ENCODE results near the gene PHKB. TPM values are rescaled to one million over a fixed set of nuclear protein-coding genes. Genes with fewer than 3 reads are reported as not detected.

The PHKB gene
- total RNA-seq, 1 experiment from 2014 or later = 38.8 TPM

- no peak overlapping the region for H3K56ac ChIP-seq (ENCODE audit: insufficient read length, low read depth, low read length)
- no peak overlapping the region for H2AFZ ChIP-seq (ENCODE audit: low read length)
- H3K4me1 ChIP-seq (ENCODE audit: insufficient read depth, low read length) = no peaks in the 10 kb centered on the region
- H4K91ac ChIP-seq (ENCODE audit: insufficient read length, low read depth, low read length) = no peak overlapping the region
- no peak overlapping the region for H3T11ph ChIP-seq (ENCODE audit: low read length)
- no peak overlapping the region for H2BK12ac ChIP-seq (ENCODE audit: insufficient read length, low read depth, low read length)
- no peak overlapping the region for H4K5ac ChIP-seq (ENCODE audit: insufficient read length, low read depth, low read length)
- H3K9ac ChIP-seq (ENCODE audit: extremely low read depth, insufficient read length, low read length) = no peak overlapping the region
- Mint-ChIP-seq H3K9me3 (no peaks in the 10 kb centered on the region), H3K27ac (no peak overlapping the region), H3K4me1 (peaks cover 4% of the 10 kb centered on the region in 2 experiments), H3K27me3 (ENCODE audit: low read depth) (no peaks in the 10 kb centered on the region), H3K36me3 (ENCODE audit: insufficient read depth in 1 of 3, low read depth in 3 of 3) (peaks cover 0 to 10% (median 0%) of the 10 kb centered on the region in 3 experiments; a peak in 2 of 7 replicates), H3K4me3 (no peak overlapping the region)
- H2BK20ac ChIP-seq (ENCODE audit: low read depth, low read length, poor library complexity, severe bottlenecking) = no peak overlapping the region
- H3K4me2 ChIP-seq (ENCODE audit: insufficient read depth, insufficient read length, low read length) = no peak overlapping the region
- H2AK5ac ChIP-seq (ENCODE audit: insufficient read length, low read length) = no peak overlapping the region
- no peak overlapping the region for H2BK15ac ChIP-seq (ENCODE audit: low read depth, low read length)
- no peaks in the 10 kb centered on the region for H3K23me2 ChIP-seq (ENCODE audit: insufficient read length, low read depth, low read length, poor library complexity, severe bottlenecking)
- no peaks in the 10 kb centered on the region for H3K27me3 ChIP-seq (ENCODE audit: insufficient read depth, low read length)
- no peak overlapping the region for H4K8ac ChIP-seq (replicated peaks; ENCODE audit: insufficient read length, low read depth, low read length)
- no peak for DNase-seq
- no peak overlapping the region for H2BK120ac ChIP-seq (ENCODE audit: low read depth, low read length, poor library complexity, severe bottlenecking)
- TF ChIP-seq CTCF (conservative IDR thresholded peaks at IDR 0.05) = no peak
- H2BK5ac ChIP-seq (ENCODE audit: insufficient read length, low read length) = no peak overlapping the region
- no peaks in the 10 kb centered on the region for H3K79me1 ChIP-seq (ENCODE audit: insufficient read depth, low read depth, low read length, poor library complexity, severe bottlenecking)
- no peaks in the 10 kb centered on the region for H3K9me3 ChIP-seq (ENCODE audit: control insufficient read depth, low read depth, low read length)
- H4K20me1 ChIP-seq (ENCODE audit: control insufficient read depth, insufficient read depth, insufficient read length) = no peaks in the 10 kb centered on the region
- H3K4ac ChIP-seq (ENCODE audit: low read depth, low read length) = no peak overlapping the region
- no CpG with 5 or more reads among the region's 1 CpG for WGBS (ENCODE audit: extremely low coverage, insufficient read length, low lambda C conversion rate)
- H3K79me2 ChIP-seq (ENCODE audit: insufficient read depth, low read length) = no peaks in the 10 kb centered on the region
- no peak overlapping the region for H3K27ac ChIP-seq (ENCODE audit: insufficient read length, low read depth, low read length)
- no peak overlapping the region for H3K14ac ChIP-seq (ENCODE audit: insufficient read depth, low read length)
- H3K23ac ChIP-seq (ENCODE audit: insufficient read length, low read depth, low read length) = no peak overlapping the region
- no peak overlapping the region for H3K18ac ChIP-seq (ENCODE audit: insufficient read length, low read depth, low read length)
Observed at GRCh38 chr16:47638175-47638574, 177.0 kb downstream of the PHKB start.
